Activated naive CD8-positive, alpha-beta T cell treated with anti-CD3 and anti-CD28 coated beads, Interleukin-2, amount 50 U/mL, for 24 hours (primary cell): ENCODE data around the gene CEP89.

ENCODE experiments used
- ATAC-seq: fragments of 150-1000 bp; cut with Tn5 transposase; one replicate; pipeline ENCODE4 v1.10.0; 2021
- DNase-seq: peaks from one replicate; pipeline ENCODE4 v3.0.0; 2021
- H3K27ac Mint-ChIP-seq: one replicate; pipeline ENCODE4 v1.8.0; 2021; ENCODE audit warnings: mild to moderate bottlenecking, mixed read lengths
- H3K27me3 Mint-ChIP-seq: one replicate; pipeline ENCODE4 v1.8.0; 2021; ENCODE audit warnings: mixed read lengths
- H3K36me3 Mint-ChIP-seq: one replicate; pipeline ENCODE4 v1.8.0; 2021; ENCODE audit warnings: low read depth, mixed read lengths
- H3K4me1 Mint-ChIP-seq: one replicate; pipeline ENCODE4 v1.8.0; 2021; ENCODE audit warnings: mixed read lengths
- H3K4me3 Mint-ChIP-seq: one replicate; pipeline ENCODE4 v1.8.0; 2021; ENCODE audit warnings: mild to moderate bottlenecking, moderate library complexity, mixed read lengths
- H3K9me3 Mint-ChIP-seq: one replicate; pipeline ENCODE4 v1.8.0; 2021; ENCODE audit warnings: mixed read lengths

The CEP89 gene

DNA sequence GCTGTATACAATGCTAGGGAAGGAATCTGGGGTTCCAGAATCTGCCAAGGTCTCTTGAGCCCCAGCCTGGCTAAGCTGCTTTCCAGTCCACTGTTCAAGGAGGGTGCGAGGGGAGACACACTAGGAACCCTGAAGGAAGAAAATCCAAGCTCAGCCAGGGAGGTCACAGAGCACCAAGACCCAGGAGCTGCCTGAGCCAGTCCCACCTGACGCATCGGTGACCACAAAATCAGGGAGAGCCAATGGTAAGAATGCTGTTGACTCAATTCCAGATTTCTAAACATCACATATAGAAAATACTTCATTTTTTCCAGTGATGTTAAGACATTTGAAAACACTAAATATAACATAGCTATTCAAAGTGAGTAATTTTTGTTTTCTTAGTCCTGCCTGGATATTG, 50.1 kb downstream of the CEP89 start:
- H3K27ac Mint-ChIP-seq: peak overlapping the region; percentile 13

DNA sequence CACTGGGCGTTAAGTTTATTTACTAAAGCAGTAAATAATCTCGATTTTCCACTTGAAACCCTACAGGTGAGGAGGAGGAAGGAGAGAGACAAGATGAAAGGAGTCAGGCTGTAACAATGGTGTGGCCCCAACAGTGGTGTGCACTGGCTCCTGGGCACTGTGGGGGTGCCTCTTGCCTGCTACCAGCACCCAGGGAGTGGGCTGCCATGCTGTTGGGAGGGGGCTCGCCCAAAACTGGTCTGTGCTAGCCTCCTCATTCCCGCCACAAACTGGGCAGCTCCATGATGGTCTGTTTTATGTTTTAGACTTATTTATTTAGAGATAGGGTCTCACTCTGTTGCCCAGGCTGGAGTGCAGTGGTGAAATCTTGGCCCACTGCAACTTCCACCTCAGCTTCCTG, 52.4 kb downstream of the CEP89 start:
- no peaks in the 10 kb centered on the region for H3K27me3 Mint-ChIP-seq
- DNase-seq (no peak), ATAC-seq (no peak)
- H3K27ac Mint-ChIP-seq: no peak overlapping the region
- peaks cover 3% of the 10 kb centered on the region for H3K36me3 Mint-ChIP-seq
- H3K4me3 Mint-ChIP-seq: no peak overlapping the region
- peaks cover 5% of the 10 kb centered on the region for H3K4me1 Mint-ChIP-seq
- H3K9me3 Mint-ChIP-seq: no peaks in the 10 kb centered on the region

More for the DNA sequence above, 50.1 kb downstream of the CEP89 start:
- Mint-ChIP-seq H3K36me3 (peaks cover 8% of the 10 kb centered on the region), H3K4me1 (peaks cover 5% of the 10 kb centered on the region), H3K27me3 (no peaks in the 10 kb centered on the region), H3K9me3 (no peaks in the 10 kb centered on the region), H3K4me3 (no peak overlapping the region)
- DNase-seq (no peak), ATAC-seq (peak; percentile 59)

DNA sequence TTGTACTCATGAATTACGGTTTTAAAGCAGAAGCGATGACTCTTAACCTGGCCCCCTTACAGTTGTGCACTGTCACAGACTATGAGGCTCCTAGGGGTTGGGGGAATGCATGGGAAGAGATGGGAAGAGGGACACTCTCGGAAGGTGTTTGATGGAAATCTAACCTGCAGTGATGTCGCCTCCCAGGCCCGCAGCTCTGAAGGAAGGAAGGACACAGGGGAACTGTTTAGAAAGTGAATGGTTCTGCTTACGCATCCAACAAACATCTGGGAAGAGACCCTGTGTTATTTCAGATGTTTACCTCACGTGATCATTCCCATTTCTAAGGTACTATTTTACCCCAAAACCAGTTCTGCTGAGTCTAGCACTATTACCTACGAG, 54.2 kb downstream of the CEP89 start:
- ATAC-seq: no peak
- Mint-ChIP-seq H3K27me3 (no peaks in the 10 kb centered on the region), H3K4me1 (peaks cover 5% of the 10 kb centered on the region), H3K27ac (no peak overlapping the region), H3K4me3 (no peak overlapping the region), H3K36me3 (peaks cover 5% of the 10 kb centered on the region), H3K9me3 (no peaks in the 10 kb centered on the region)
- no peak for DNase-seq

DNA sequence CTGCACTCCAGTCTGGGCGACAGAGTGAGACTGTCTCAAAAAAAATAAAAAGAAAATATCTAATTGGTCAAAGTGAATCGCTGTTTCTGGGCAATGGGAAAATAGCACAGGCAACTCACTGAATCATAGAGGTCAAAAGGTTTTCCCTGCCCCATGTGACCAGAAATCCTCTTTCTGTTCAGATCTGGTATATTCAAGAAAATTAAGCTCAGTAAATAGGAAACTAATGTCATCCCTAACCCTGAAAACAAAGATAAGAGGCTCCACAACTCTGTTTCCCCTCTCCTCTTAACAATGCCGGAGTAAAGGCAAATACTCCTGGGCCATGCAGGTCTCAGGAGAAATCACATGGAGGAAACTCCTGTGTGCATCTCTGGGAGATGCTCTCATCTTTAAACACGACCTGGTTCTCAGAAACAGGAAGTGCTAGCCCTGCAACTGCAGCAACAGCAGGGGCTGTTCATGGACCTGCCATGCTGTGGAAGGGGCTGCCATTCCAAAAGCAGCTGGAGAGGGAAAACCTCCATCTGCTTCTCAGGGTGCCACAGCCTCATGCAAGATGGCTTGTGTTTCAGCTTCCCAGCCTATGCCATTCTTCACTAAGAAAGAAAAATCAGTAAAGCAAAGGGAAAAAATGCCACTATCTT, 54.7 kb downstream of the CEP89 start:
- no peak for ATAC-seq
- H3K27ac Mint-ChIP-seq: no peak overlapping the region

DNA sequence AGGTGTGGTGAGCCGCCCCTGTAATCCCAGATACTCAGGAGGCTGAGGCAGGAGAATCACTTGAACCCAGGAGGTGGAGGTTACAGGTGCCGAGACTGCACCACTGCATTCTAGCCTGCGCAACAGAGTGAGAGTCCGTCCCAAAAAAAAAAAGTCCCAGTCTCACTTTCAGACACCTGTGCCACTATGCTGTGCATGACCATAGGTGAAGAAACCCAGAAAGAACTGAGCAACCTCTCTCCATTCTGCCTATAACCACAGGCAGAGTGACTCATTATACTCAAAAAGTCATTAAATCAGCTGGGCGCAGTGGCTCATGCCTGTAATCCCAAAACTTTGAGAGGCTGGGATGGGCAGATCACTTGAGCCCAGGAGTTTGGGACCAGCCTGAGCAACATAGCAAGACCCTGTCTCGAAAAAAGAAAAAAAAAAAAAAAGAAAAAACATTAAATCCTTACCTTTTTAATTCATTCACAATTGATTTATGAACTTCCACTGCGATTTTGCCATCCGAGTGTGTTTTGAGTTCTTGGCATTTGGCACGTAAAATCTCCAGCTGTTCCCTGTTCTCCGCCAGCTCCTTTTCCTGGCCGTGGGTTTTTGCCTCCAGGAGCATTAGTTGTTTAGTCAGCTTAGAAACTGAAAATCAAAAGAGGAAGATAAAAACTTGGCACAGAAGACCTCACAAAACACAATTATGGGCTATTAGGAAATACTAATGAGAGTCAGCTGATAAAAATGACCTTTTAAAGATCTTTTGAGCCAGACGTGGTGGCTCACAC, 56.7 kb downstream of the CEP89 start:
- H3K27me3 Mint-ChIP-seq: no peaks in the 10 kb centered on the region

More for the DNA sequence above, 54.7 kb downstream of the CEP89 start:
- no peak for DNase-seq
- Mint-ChIP-seq H3K9me3 (no peaks in the 10 kb centered on the region), H3K27me3 (no peaks in the 10 kb centered on the region), H3K4me3 (no peak overlapping the region), H3K36me3 (peaks cover 5% of the 10 kb centered on the region), H3K4me1 (peaks cover 5% of the 10 kb centered on the region)

DNA sequence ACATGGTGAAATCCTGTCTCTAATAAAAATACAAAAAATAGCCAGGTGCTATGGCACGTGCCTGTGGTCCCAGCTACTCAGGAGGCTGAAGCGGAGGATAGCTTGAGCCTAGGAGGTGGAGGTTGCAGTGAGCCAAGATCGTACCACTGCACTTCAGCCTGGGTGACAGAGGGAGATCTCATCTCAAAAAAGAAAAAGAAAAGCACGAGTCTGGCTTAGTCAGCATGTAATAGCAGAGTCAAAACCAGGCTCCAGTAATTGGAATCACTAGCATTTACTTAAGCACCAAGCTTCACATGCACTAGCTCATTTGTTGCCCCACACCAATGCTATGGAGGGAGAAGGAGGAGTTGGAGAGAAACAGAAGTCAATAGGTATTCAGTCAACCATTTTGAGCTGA, 60.3 kb downstream of the CEP89 start:
- ATAC-seq: no peak
- Mint-ChIP-seq H3K9me3 (peaks cover 2% of the 10 kb centered on the region), H3K27me3 (no peaks in the 10 kb centered on the region), H3K4me1 (no peaks in the 10 kb centered on the region), H3K36me3 (peaks cover 26% of the 10 kb centered on the region), H3K27ac (peak overlapping the region; percentile 31), H3K4me3 (no peak overlapping the region)
- no peak for DNase-seq

More for the DNA sequence above, 56.7 kb downstream of the CEP89 start:
- ATAC-seq (no peak), DNase-seq (no peak)
- Mint-ChIP-seq H3K9me3 (no peaks in the 10 kb centered on the region), H3K27ac (no peak overlapping the region), H3K4me1 (no peaks in the 10 kb centered on the region), H3K4me3 (no peak overlapping the region), H3K36me3 (peaks cover 7% of the 10 kb centered on the region)

DNA sequence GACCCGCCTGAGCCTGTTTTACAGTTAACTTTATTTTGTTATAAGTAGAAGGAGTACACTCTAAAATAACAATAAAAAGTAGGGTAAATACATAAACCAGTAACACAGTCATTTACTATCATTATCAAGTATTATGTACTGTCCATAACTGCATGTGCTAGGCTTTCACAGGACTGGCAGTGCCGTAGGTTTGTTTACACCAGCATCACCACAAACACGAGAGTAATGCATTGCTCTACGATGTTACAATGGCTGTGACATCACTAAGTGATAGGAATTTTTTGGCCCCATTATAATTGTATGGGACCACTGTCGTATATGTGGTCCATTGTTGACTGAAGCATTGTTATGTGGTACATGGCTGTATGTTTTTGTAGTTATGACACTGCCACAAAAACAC, 60.9 kb downstream of the CEP89 start:
- Mint-ChIP-seq H3K27ac (no peak overlapping the region), H3K4me3 (no peak overlapping the region), H3K27me3 (no peaks in the 10 kb centered on the region), H3K9me3 (peaks cover 8% of the 10 kb centered on the region), H3K4me1 (no peaks in the 10 kb centered on the region), H3K36me3 (peaks cover 32% of the 10 kb centered on the region)
- DNase-seq: no peak
- no peak for ATAC-seq

DNA sequence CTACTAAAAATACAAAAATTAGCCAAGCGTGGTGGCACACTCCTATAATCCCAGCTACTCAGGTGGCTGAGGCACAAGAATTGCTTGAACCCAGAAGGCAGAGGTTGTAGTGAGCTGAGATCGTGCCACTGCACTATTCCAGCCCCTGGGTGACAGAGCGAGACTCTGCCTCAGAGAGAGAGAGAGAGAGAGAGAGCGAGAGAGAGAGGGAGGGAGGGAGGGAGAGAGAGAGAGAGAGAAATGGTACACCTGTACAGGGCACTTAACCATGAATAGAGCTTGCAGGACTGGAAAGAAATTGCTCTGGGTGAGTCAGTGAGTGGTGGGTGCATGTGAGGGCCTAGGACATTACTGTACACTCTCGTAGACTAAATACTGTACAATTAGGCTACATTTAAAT, 61.7 kb downstream of the CEP89 start:
- no peaks in the 10 kb centered on the region for H3K27me3 Mint-ChIP-seq
- peaks cover 13% of the 10 kb centered on the region for H3K9me3 Mint-ChIP-seq
- no peaks in the 10 kb centered on the region for H3K4me1 Mint-ChIP-seq
- no peak overlapping the region for H3K27ac Mint-ChIP-seq
- ATAC-seq: no peak
- no peak for DNase-seq
- peaks cover 37% of the 10 kb centered on the region for H3K36me3 Mint-ChIP-seq
- no peak overlapping the region for H3K4me3 Mint-ChIP-seq

DNA sequence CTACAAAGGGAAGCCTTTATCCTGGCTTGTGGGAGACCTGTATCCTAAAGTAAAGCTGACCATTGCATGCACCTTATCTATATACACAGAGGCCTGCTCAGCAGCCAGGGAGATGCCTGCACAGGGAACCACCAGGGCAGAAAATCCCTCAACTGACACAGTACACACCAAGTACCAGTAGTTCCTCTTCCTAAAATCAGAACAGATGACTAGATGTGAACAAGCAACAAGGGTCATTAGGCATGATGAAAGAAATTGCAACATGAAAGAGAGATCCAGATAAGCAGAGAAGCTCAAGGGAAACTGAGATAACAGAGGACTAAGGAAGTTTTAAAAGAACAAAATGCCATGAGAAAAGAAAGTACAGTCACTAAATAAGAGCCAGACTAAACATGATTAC, 62.5 kb downstream of the CEP89 start:
- ATAC-seq: no peak
- Mint-ChIP-seq H3K9me3 (peaks cover 13% of the 10 kb centered on the region), H3K4me1 (no peaks in the 10 kb centered on the region), H3K27me3 (no peaks in the 10 kb centered on the region), H3K36me3 (peaks cover 39% of the 10 kb centered on the region), H3K4me3 (no peak overlapping the region), H3K27ac (no peak overlapping the region)
- no peak for DNase-seq

DNA sequence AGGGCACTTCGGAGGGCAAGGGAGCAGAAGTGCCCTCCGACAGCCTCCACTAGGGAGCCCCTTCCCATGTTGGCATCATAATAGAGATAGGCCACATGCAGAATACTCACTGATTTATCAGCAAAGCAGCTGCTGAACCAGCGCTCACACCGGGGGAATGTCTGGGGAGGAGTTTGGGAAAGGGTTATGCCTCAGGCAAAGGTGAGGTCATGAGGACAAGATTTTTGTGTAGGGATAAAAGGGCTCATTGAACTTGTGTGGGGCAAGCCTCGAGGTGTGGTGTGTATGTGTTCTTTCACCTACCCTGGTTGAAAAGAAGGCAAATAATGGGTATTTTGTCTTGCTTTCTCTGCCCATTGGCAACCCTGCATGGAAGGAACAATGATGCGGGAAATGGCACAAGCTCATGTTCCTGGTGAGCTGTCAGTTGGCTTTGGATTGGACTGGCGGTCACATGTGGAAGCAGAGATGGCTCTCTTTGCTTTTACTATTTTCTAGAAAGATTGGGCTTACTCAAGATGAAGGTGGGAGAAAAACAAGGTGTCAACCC, 63.0 kb downstream of the CEP89 start:
- Mint-ChIP-seq H3K27me3 (no peaks in the 10 kb centered on the region), H3K27ac (no peak overlapping the region), H3K4me3 (no peak overlapping the region), H3K36me3 (peaks cover 41% of the 10 kb centered on the region), H3K9me3 (peaks cover 13% of the 10 kb centered on the region), H3K4me1 (no peaks in the 10 kb centered on the region)
- ATAC-seq (no peak), DNase-seq (no peak)

DNA sequence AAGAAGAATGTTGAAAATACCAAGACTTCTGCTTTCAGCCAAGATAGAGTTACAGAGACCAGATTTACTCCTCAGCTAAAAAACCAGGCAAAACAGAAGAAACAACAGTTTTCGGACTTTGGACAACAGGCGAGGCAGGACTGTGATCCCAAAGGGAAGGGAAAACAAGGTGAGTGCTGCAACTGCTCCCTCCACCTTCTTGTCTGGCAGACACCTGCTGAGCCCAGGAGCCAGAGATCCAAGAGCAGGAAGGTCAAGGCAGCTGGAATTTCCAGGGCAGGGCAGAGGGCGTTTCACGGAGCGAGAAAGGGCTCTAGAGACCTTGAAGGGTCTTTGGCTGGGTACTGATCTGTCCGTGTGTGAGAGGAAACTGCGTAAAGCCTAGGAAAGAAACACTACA, 69.3 kb downstream of the CEP89 start:
- no peak for DNase-seq
- Mint-ChIP-seq H3K9me3 (peaks cover 13% of the 10 kb centered on the region), H3K27me3 (no peaks in the 10 kb centered on the region), H3K4me1 (no peaks in the 10 kb centered on the region), H3K36me3 (peaks cover 36% of the 10 kb centered on the region), H3K4me3 (no peak overlapping the region), H3K27ac (no peak overlapping the region)
- ATAC-seq: no peak

DNA sequence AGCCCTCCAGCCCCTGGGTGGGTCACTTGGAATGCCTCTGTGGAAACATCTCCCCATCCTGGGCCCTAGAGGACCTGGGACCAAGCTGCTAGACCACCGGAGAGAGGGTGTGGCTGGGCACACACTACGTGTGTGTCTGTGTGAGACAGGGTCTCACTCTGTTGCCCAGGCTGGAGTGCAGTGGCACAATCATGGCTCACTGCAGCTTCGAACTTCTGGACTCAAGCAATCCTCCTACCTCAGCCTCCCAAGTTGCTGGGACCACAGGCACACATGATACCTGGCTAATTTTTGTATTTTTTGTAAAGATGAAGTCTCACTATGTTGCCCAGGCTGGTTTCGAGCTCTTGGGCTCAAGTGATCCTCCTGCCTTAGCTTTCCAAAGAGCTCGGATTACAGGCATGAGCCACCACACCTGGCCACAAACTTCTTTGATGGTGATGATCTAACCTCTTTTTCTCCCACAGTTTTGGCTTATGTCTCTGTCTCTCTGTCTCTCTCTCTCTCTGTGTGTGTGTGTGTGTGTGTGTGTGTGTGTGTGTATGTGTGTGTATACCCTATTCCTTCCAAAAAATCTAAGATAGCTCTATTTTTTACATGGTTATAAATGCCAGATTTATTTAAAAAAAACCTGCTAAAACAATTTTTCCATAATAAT, 70.1 kb downstream of the CEP89 start:
- Mint-ChIP-seq H3K9me3 (peaks cover 13% of the 10 kb centered on the region), H3K27ac (no peak overlapping the region), H3K36me3 (peaks cover 38% of the 10 kb centered on the region), H3K27me3 (no peaks in the 10 kb centered on the region), H3K4me3 (no peak overlapping the region), H3K4me1 (no peaks in the 10 kb centered on the region)
- ATAC-seq: no peak
- no peak for DNase-seq

DNA sequence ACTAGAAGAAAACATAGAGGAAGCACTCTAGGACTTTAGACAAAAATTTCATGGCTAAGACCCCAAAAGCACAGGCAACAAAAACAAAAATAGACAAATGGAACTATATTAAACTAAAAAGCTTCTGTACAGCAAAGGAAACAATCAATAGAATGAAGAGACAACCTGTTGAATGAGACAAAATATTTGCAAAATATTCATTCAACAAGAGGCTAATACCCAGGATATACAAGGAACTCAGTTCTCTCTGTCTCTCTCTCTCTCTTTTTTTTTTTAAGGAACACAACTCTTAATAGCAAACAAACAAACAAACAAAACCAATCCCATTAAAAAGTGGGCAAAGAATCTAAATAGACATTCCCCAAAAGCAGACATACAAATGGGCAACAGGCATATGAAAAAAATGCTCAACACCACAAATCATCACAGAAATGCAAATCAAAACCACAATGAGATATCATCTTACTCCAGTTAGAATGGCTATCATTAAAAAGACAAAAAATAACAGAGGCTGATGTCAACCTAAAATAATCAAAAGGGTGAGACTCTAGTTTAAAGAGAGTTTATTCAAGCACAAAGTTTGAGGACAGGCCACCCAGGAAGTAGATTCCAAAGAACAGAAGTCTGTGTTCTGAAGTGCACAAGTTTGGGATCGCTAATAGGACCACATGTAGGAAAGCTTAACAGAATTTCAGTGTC, 75.1 kb downstream of the CEP89 start:
- Mint-ChIP-seq H3K4me1 (peaks cover 6% of the 10 kb centered on the region), H3K27me3 (no peaks in the 10 kb centered on the region), H3K27ac (no peak overlapping the region), H3K4me3 (no peak overlapping the region), H3K9me3 (peaks cover 19% of the 10 kb centered on the region), H3K36me3 (peaks cover 47% of the 10 kb centered on the region)
- DNase-seq (no peak), ATAC-seq (no peak)

DNA sequence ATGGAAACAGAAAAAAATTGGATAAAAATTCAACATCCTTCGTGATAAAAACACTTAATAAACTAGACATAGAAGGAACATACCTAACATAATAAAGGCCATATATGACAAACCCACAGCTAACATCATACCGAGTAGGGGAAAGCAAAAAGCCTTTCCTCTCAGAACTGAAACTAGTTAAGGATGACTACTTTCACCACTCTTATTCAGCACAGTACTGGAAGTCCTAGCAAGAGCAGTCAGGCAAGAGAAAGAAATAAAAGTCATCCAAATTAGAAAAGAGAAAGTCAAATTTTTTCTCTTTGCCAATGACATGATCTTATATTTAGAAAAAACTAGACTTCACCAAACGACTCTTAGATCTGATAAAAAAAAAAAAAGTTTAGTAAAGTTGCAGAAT, 76.4 kb downstream of the CEP89 start:
- Mint-ChIP-seq H3K4me3 (no peak overlapping the region), H3K4me1 (peaks cover 6% of the 10 kb centered on the region), H3K9me3 (peaks cover 25% of the 10 kb centered on the region), H3K36me3 (peaks cover 50% of the 10 kb centered on the region), H3K27ac (no peak overlapping the region), H3K27me3 (no peaks in the 10 kb centered on the region)
- no peak for DNase-seq
- peak; percentile 66 for ATAC-seq
